ENCODE measurements around the gene CYLC2.

The CYLC2 gene

DNA sequence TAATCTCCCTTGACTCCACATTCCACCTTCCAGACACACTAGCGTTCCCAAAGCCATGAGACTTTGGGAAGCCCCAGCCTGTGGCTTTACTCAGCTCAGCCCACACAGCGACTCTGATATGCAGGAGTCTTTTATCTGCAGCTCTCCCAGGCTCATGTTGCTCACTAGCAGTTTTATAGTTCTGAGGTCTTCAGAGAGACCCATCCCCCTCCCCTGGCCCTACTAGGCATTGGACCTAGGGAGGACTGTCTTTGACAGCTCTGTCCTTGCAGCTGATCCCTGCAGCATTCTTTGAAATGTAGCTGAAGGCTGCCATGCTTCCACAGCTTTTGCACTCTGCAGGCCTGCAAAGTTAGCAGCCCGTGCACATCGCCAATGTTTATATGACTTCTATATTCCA is 19.9 kb upstream of the CYLC2 start:
- H3K9me3 ChIP-seq (ENCODE audit: severe bottlenecking) = peaks cover 10% of the 10 kb centered on the region
- no peak overlapping the region for H3K4me3 ChIP-seq (ENCODE audit: low read depth, low read length)
- TF ChIP-seq, protein P1, sequence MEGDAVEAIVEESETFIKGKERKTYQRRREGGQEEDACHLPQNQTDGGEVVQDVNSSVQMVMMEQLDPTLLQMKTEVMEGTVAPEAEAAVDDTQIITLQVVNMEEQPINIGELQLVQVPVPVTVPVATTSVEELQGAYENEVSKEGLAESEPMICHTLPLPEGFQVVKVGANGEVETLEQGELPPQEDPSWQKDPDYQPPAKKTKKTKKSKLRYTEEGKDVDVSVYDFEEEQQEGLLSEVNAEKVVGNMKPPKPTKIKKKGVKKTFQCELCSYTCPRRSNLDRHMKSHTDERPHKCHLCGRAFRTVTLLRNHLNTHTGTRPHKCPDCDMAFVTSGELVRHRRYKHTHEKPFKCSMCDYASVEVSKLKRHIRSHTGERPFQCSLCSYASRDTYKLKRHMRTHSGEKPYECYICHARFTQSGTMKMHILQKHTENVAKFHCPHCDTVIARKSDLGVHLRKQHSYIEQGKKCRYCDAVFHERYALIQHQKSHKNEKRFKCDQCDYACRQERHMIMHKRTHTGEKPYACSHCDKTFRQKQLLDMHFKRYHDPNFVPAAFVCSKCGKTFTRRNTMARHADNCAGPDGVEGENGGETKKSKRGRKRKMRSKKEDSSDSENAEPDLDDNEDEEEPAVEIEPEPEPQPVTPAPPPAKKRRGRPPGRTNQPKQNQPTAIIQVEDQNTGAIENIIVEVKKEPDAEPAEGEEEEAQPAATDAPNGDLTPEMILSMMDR (IDR thresholded peaks at IDR 0.05; ENCODE audit: low read depth, low read length) = no peak
- H3K27ac ChIP-seq = no peak overlapping the region
- no peak for DNase-seq
- no peaks in the 10 kb centered on the region for H3K27me3 ChIP-seq (ENCODE audit: insufficient read depth, low read depth, severe bottlenecking)
- H3K36me3 ChIP-seq = no peaks in the 10 kb centered on the region

DNA sequence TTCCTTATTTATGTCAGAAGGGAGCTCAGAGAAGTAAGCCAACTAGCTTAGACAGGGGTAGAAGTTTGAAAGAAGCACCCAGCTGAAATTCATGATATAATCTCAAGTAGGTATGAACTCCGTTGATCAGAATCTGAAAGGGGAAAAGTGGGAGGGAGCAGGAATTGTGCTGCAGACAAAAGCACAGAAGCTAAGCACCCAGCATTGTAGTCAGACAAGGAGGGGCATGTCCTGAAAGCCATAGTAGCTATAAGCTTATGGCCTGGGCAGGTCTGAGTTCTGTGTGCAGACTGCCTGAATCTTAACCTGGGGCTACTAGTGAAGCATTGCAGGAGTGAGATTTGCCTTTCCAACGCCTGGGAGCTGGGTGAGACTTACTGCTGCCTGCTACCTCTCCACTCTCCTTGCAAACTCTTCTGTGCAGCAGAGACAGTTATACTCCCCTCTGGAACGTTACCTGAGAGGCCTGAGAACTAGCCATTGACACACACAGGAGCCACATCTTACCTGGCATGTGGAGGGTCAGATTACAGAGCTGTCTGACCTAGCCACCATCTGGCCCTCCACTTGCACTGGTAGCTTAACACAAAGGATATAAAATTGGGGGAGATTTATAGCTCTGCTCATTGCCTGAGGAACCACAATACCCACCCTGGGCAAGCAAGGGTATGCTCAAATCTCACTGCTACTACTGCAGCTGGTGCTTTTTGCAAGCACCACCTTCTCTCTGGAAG is 9.8 kb upstream of the CYLC2 start:
- DNase-seq = peak; percentile 66
- peak overlapping the region; percentile 39 for H3K27ac ChIP-seq
- TF ChIP-seq, protein P1 (IDR thresholded peaks at IDR 0.05; ENCODE audit: low read depth, low read length) = no peak

DNA sequence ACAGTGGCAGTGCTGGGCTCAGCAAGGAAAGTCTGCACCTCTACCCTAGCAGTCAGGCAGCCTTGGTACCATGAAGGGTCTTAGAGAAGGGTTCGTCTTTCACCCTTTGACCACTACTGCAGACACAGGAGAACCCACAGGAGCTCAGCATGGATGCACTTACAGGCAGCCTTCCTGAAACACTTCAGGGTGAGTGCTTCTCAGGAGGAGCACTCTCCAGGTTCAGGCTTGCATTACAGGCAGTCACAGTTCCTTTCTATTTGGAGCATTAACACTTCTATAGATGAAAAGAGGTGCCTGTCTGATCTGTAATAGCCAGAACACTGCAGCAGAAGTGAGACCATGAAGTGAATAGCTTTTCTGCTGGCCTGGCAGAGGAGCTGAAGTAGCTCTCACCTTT is 8.7 kb upstream of the CYLC2 start:
- Histone ChIP-seq H3K9me3 (ENCODE audit: severe bottlenecking) (no peaks in the 10 kb centered on the region), H3K27ac (no peak overlapping the region), H3K27me3 (ENCODE audit: insufficient read depth, low read depth, severe bottlenecking) (no peaks in the 10 kb centered on the region), H3K36me3 (no peaks in the 10 kb centered on the region), H3K4me3 (ENCODE audit: low read depth, low read length) (no peak overlapping the region)
- no peak for DNase-seq
- TF ChIP-seq, protein P1 (IDR thresholded peaks at IDR 0.05; ENCODE audit: low read depth, low read length) = no peak

More for the DNA sequence above, 9.8 kb upstream of the CYLC2 start:
- no peaks in the 10 kb centered on the region for H3K9me3 ChIP-seq (ENCODE audit: severe bottlenecking)
- H3K36me3 ChIP-seq = no peaks in the 10 kb centered on the region
- H3K4me3 ChIP-seq (ENCODE audit: low read depth, low read length) = no peak overlapping the region
- H3K27me3 ChIP-seq (ENCODE audit: insufficient read depth, low read depth, severe bottlenecking) = no peaks in the 10 kb centered on the region

DNA sequence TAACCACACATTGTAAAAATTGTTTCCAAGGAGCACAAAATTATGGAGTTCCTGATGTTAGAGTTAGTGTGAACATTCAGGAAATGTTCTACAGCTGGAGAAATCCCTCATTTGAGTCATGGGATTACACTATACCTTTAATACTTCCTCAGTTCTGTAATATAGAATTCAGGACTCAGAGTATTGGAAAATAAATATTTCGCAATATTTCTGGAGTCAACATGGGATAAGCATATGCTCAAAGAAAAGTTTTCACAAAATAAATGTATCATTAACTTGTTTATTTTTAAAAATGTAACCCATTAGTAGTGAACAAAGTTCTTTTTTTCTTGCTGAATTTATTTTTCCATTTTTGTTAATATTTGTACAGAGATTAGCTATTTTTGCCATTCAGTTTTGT is 8.6 kb downstream of the CYLC2 start:
- no peaks in the 10 kb centered on the region for H3K36me3 ChIP-seq
- H3K4me3 ChIP-seq (ENCODE audit: low read depth, low read length) = no peak overlapping the region
- H3K27me3 ChIP-seq (ENCODE audit: insufficient read depth, low read depth, severe bottlenecking) = no peaks in the 10 kb centered on the region
- H3K27ac ChIP-seq = no peak overlapping the region
- TF ChIP-seq, protein P1 (IDR thresholded peaks at IDR 0.05; ENCODE audit: low read depth, low read length) = no peak
- DNase-seq = no peak
- no peaks in the 10 kb centered on the region for H3K9me3 ChIP-seq (ENCODE audit: severe bottlenecking)

DNA sequence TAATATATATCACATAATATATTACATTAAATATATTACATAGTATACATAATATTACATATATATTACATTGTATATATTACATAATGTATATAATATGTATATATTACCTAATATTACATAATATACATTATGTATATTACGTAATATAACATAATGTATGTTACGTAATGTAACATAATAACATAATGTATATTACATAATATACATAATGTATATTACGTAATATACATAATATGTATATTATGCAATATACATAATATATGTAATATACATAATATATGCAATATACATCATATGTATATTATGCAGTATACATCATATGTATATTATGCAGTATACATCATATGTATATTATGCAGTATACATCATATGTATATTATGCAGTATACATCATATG is 19.1 kb downstream of the CYLC2 start:
- DNase-seq = no peak
- no peaks in the 10 kb centered on the region for H3K9me3 ChIP-seq (ENCODE audit: severe bottlenecking)
- no peaks in the 10 kb centered on the region for H3K27me3 ChIP-seq (ENCODE audit: insufficient read depth, low read depth, severe bottlenecking)
- H3K36me3 ChIP-seq = no peaks in the 10 kb centered on the region
- H3K4me3 ChIP-seq (ENCODE audit: low read depth, low read length) = no peak overlapping the region
- H3K27ac ChIP-seq = no peak overlapping the region
- TF ChIP-seq, protein P1 (IDR thresholded peaks at IDR 0.05; ENCODE audit: low read depth, low read length) = no peak

DNA sequence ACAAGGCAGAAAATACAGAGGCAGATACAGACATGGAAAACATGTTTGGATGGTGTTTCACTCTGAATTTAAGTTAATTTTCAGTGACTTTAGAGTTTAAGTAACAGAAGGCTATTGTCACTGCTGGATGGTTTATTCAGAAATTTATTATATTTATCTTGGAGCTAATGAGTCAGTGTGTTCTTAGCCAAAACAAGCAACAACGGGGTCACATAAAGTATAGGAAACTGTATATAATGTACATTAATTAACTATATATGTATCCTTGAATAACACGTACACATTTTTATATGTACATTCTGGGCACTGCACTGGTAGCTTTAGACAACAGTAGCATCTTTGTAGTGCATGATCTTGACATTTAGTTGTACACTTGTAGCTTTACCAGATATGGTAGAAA is 30.7 kb downstream of the CYLC2 start:
- DNase-seq = no peak
- TF ChIP-seq, protein P1 (IDR thresholded peaks at IDR 0.05; ENCODE audit: low read depth, low read length) = no peak
- H3K4me3 ChIP-seq (ENCODE audit: low read depth, low read length) = no peak overlapping the region
- H3K9me3 ChIP-seq (ENCODE audit: severe bottlenecking) = no peaks in the 10 kb centered on the region
- H3K27me3 ChIP-seq (ENCODE audit: insufficient read depth, low read depth, severe bottlenecking) = no peaks in the 10 kb centered on the region
- no peak overlapping the region for H3K27ac ChIP-seq
- no peaks in the 10 kb centered on the region for H3K36me3 ChIP-seq

Measured in WERI-Rb-1 (cell line).